ENCODE data around the gene BMP5.

DNA sequence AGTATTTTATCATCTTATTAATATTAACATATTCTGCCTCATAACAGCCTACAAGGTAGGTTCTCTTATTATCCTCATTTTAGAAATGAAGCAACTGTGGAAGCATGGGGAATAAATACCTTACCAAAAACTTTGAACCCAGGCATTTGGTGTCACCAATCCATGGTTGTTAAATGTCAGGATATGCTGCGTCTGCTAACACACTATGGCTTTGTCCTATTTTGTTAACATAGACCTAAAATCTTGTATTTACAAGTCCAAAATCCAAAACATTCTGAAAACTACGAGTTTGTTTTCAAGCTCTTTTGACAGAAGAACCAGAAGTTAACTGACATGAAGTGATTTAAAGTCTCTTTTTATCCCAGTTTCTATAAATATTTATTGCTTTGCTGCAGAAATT lies 53.4 kb downstream of the BMP5 start:
- TF ChIP-seq SPI1 (IDR thresholded peaks at IDR 0.05; ENCODE audit: borderline replicate concordance, low read depth): no peak
- TF ChIP-seq, protein P1, sequence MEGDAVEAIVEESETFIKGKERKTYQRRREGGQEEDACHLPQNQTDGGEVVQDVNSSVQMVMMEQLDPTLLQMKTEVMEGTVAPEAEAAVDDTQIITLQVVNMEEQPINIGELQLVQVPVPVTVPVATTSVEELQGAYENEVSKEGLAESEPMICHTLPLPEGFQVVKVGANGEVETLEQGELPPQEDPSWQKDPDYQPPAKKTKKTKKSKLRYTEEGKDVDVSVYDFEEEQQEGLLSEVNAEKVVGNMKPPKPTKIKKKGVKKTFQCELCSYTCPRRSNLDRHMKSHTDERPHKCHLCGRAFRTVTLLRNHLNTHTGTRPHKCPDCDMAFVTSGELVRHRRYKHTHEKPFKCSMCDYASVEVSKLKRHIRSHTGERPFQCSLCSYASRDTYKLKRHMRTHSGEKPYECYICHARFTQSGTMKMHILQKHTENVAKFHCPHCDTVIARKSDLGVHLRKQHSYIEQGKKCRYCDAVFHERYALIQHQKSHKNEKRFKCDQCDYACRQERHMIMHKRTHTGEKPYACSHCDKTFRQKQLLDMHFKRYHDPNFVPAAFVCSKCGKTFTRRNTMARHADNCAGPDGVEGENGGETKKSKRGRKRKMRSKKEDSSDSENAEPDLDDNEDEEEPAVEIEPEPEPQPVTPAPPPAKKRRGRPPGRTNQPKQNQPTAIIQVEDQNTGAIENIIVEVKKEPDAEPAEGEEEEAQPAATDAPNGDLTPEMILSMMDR (IDR thresholded peaks at IDR 0.05; ENCODE audit: insufficient read depth, low read length): no peak
